AG04449 (cell line): Measurements from ENCODE around the gene CABLES1.

Experiments used
- CTCF ChIA-PET: fragments of 350-600 bp; formaldehyde crosslinking; extraction: SDS; loops from one replicate; lab custom pipeline; 2021; ENCODE audit warnings: antibody characterized with exemption; lab: Yijun Ruan, JAX
- POLR2A ChIA-PET: fragments of 400-600, 350-600 bp; formaldehyde crosslinking; extraction: SDS; loops from one replicate; lab custom pipeline; 2020; ENCODE audit warnings: antibody characterized with exemption, inconsistent platforms; lab: Yijun Ruan, JAX
- DNase-seq: peaks from one replicate; pipeline ENCODE4 v3.0.0-alpha.2; 2010; ENCODE audit warnings: low read depth, low spot score
- H3K4me3 ChIP-seq: 2 replicates; pipeline ENCODE4 v1.5.1; 2011; ENCODE audit warnings: low read depth, mild to moderate bottlenecking, control low read depth, low read length
- CTCF ChIP-seq: IDR thresholded peaks from one replicate; pipeline ENCODE4 v1.5.1; 2011; ENCODE audit warnings: mild to moderate bottlenecking, moderate library complexity, low read length, control low read depth, inconsistent platforms; ENCODE audit not compliant: insufficient read depth; ENCODE audit errors: missing control alignments

CABLES1 gene

DNA sequence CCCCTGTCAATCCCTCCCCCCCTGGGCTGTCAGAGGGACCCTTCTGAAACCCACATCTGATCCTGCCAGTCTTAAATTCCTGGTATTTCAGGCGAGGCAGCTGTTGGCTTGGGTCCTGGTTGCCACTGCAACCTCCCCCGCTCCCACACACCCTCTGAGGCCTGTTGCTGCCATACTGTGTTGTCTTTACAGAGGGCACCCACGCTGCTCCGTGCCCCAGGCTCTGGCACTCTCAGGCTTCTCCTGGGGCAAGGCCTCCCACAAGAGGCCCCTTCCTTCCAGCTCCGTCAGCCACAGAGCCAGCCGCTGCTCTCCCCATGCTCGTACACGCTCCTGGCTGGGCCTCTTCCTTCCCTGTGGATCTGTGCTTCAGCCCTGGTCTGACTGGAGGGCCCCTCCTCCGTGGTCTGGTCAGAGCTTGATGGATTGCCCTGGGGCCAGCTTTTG lies 8.6 kb downstream of the CABLES1 start:
- no peak overlapping the region for H3K4me3 ChIP-seq
- no peak for TF ChIP-seq CTCF
- DNase-seq, result no peak
- POLR2A ChIA-PET, result no interaction called here
- CTCF ChIA-PET, result interaction anchor here (0.7 to 1.8 kb wide), 3 partner anchors 9 to 235 kb away, joined by 3 to 9 read pairs (median 3); no protein-coding TSS in a partner anchor

DNA sequence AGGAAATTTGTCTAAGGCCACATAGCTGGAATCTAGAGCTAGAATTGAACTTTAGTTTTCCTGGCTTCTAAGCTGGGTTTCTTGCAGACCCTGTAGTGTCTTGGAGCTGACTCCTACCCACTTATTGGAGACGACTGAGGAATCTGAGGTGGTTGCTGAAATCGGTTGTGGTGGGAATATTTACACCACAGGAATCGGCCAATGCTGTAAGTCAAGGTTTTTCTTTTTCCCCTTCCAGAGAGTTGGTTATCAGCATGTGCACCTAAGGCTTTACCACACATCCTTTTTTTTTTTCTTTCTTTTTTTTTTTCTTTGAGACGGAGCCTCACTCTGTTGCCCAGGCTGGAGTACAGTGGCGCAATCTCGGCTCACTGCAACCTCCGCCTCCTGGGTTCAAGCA lies 9.4 kb downstream of the CABLES1 start:
- H3K4me3 ChIP-seq, result no peak overlapping the region
- no peak for TF ChIP-seq CTCF
- DNase-seq, result no peak
- CTCF ChIA-PET, result interaction anchor here (1.8 kb wide), 1 partner anchor 14 kb away, joined by 9 read pairs; no protein-coding TSS in a partner anchor
- POLR2A ChIA-PET, result no interaction called here

GRCh38 chr18:23145621-23146020 lies 10.3 kb downstream of the CABLES1 start:
- ChIA-PET CTCF (interaction anchor here (1.1 to 1.8 kb wide), 4 partner anchors 9 to 266 kb away, joined by 3 to 8 read pairs (median 6); no protein-coding TSS in a partner anchor), POLR2A (no interaction called here)
- no peak for TF ChIP-seq CTCF
- no peak overlapping the region for H3K4me3 ChIP-seq
- DNase-seq, result no peak

DNA sequence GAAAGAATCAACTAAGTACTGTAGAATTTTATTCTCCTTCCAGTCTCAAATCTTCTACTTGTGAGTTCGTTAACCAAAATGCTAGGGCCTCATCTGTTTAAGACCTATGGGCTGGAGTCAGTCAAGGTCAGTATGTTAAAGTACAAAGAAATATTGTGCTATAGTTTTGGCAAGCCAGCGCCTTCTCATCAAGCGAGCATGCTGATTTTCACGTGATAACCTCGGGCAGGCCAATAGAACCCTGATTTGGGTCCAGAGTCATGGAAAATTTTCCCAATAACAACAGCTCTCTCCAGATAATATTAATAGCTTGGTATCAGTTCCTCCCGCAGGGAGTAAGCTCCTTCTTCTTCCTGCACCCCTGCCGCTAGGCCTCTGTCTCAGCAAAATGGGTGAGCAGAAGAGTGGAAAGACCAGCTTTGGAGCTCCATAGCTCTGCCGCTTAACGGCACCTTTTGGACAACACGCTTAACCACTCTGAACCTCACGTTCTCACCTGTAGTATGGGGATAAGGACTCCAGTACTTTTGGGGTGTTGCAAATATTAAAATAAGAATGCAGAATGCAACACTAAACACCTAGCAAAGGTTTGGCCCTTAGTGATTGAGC lies 11.7 kb downstream of the CABLES1 start:
- CTCF ChIA-PET, result interaction anchor here (0.8 to 2.5 kb wide), 5 partner anchors 8 to 232 kb away, joined by 3 to 8 read pairs (median 7); no protein-coding TSS in a partner anchor
- POLR2A ChIA-PET, result interaction anchor here (1.0 kb wide), 1 partner anchor 11 kb away, joined by 3 read pairs; the partner anchor contains the start of gene CABLES1
- DNase-seq, result no peak
- TF ChIP-seq CTCF, result no peak
- H3K4me3 ChIP-seq, result no peak overlapping the region

DNA sequence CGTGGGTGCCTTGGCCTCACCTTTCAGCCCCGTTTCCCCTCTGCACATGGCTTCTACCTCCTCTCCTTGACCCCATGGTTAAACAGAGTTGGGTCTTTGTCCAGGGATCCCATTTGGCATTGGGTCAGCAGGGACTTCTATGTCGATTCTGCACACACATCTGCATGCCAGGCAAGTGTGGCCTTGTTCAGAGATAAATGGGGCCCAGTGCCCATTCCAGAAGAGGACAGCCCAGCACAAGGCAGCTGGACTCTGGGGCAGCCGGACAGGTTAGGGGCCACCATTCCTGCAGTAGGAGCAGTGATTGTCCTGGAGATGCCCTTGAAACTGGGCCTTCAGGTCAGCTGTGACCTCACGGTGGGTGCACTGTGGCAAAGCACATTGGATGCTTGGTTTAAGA lies 13.1 kb downstream of the CABLES1 start:
- H3K4me3 ChIP-seq, result no peak overlapping the region
- ChIA-PET POLR2A (no interaction called here), CTCF (interaction anchor here (2.5 kb wide), 1 partner anchor 17 kb away, joined by 7 read pairs; no protein-coding TSS in a partner anchor)
- no peak for TF ChIP-seq CTCF
- DNase-seq, result no peak

DNA sequence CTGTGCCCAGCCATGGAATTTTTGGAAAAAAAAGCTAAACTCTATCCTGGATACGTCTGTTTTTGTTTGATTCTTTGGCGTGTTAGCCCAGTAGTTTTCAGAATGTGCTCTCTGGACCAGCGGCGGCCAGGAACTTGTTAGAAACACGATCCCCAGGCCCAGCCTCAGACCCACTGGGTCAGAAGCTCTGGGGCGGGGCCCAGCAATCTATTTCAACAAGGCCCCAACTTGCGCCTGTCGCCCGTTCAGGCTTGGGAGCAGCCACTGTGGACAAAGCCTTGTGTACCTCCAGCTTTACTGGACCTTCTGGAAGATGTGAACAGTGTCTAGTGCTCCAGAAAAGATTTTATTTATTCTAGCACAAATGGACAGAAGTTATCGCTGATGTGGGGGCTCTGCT lies 14.3 kb downstream of the CABLES1 start:
- TF ChIP-seq CTCF, result no peak
- ChIA-PET POLR2A (no interaction called here), CTCF (no interaction called here)
- H3K4me3 ChIP-seq, result no peak overlapping the region
- no peak for DNase-seq
